GM12874 (cell line): Measurements from ENCODE around the gene HAPLN3.

Experiments
- TF ChIP-seq, protein P1 (sequence below): IDR thresholded peaks from 2 replicates; pipeline ENCODE4 v1.5.1; 2011; ENCODE audit warnings: low read depth, mild to moderate bottlenecking, control low read depth, low read length, moderate library complexity; ENCODE audit not compliant: insufficient read depth

HAPLN3 gene

DNA sequence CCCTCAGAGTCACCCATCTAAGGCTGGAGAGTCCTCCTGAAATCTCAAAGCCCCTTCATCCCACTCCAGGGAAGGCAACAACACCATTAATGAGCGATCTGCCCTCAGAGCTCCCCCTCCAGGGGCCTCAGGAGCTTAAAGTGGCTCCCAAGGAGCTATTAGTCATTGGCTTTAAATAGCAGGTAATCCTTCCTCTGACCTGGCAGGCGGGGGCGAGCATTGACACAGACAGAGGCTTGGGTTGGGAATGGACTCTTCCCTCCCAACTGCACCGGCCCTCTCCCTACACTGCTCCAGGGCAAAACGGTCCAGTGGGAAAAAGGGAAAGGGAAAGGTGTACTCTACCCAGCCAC, 16.4 kb upstream of the HAPLN3 start:
- TF ChIP-seq, protein P1, sequence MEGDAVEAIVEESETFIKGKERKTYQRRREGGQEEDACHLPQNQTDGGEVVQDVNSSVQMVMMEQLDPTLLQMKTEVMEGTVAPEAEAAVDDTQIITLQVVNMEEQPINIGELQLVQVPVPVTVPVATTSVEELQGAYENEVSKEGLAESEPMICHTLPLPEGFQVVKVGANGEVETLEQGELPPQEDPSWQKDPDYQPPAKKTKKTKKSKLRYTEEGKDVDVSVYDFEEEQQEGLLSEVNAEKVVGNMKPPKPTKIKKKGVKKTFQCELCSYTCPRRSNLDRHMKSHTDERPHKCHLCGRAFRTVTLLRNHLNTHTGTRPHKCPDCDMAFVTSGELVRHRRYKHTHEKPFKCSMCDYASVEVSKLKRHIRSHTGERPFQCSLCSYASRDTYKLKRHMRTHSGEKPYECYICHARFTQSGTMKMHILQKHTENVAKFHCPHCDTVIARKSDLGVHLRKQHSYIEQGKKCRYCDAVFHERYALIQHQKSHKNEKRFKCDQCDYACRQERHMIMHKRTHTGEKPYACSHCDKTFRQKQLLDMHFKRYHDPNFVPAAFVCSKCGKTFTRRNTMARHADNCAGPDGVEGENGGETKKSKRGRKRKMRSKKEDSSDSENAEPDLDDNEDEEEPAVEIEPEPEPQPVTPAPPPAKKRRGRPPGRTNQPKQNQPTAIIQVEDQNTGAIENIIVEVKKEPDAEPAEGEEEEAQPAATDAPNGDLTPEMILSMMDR, result no peak

GRCh38 chr15:88909956-88910831, 14.8 kb upstream of the HAPLN3 start:
- TF ChIP-seq, protein P1, result no peak

- TF ChIP-seq, protein P1, result no peak
These were observed 13.6 kb upstream of the HAPLN3 start for GRCh38 chr15:88908697-88909621.

GRCh38 chr15:88908123-88908522, 12.8 kb upstream of the HAPLN3 start:
- TF ChIP-seq, protein P1, result no peak

GRCh38 chr15:88907111-88907510, 11.8 kb upstream of the HAPLN3 start:
- TF ChIP-seq, protein P1, result no peak

DNA sequence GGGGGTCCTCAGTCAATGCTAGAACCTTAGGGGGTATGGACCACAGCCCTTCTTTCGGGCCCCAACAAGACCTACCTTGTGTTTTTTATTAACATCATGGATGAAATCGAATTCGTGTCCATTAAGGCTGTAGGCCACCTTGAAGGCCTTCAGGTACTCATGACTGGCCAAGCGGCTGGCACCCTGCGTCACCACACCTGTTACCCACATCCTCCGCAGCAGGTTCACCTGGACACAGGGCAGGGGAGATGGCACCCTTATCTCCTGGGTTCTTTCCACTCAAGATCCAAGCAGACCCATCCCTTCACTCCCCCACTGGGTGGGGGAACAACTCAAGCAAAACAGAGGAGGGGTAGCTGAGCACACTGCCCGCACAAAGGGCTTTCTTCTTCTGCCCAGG, 11.2 kb upstream of the HAPLN3 start:
- TF ChIP-seq, protein P1, result no peak

- TF ChIP-seq, protein P1, result no peak
These were observed 10.8 kb upstream of the HAPLN3 start for GRCh38 chr15:88906130-88906529.
